Parathyroid adenoma (tissue), 2 donors: ENCODE measurements around the gene STK10.

Source experiments
- H2AFZ ChIP-seq: fragments of 300-600 bp; sonication (generic); one replicate; pipeline ENCODE4 v1.7.0; 2017; ENCODE audit warnings: antibody characterized with exemption, mild to moderate bottlenecking
- H3K27ac ChIP-seq: fragments of 300-600 bp; sonication (generic); one replicate; pipeline ENCODE4 v1.7.0; 2017
- H3K27me3 ChIP-seq: fragments of 300-600 bp; sonication (generic); one replicate; pipeline ENCODE4 v1.7.0; 2017; ENCODE audit warnings: low read length; ENCODE audit not compliant: control insufficient read depth, insufficient read depth
- H3K36me3 ChIP-seq: fragments of 300-600 bp; sonication (generic); one replicate; pipeline ENCODE4 v1.7.0; 2017; ENCODE audit warnings: low read length; ENCODE audit not compliant: control insufficient read depth, insufficient read depth
- H3K4me1 ChIP-seq: fragments of 300-600 bp; sonication (generic); one replicate; pipeline ENCODE4 v1.7.0; 2017; ENCODE audit warnings: control low read depth
- H3K4me2 ChIP-seq: fragments of 300-600 bp; sonication (generic); one replicate; pipeline ENCODE4 v1.7.0; 2017; ENCODE audit warnings: low read length
- H3K4me3 ChIP-seq: fragments of 300-600 bp; sonication (generic); one replicate; pipeline ENCODE4 v1.7.0; 2017; ENCODE audit warnings: low read depth, low read length
- H3K79me2 ChIP-seq: fragments of 300-600 bp; sonication (generic); one replicate; pipeline ENCODE4 v1.7.0; 2017; ENCODE audit warnings: control low read depth
- H3K9ac ChIP-seq: fragments of 300-600 bp; sonication (generic); one replicate; pipeline ENCODE4 v1.7.0; 2017; ENCODE audit warnings: mild to moderate bottlenecking
- H3K9me3 ChIP-seq: fragments of 300-600 bp; sonication (generic); one replicate; pipeline ENCODE4 v1.7.0; 2017; ENCODE audit warnings: low read length; ENCODE audit not compliant: control insufficient read depth
- CTCF ChIP-seq: fragments of 300-600 bp; sonication (generic); IDR thresholded peaks from one replicate; pipeline ENCODE4 v1.7.0; 2017; ENCODE audit warnings: antibody characterized with exemption, mild to moderate bottlenecking
- donor health status: primary hyperparathyroidism.

The STK10 gene

GRCh38 chr5:172144931-172145869, 42.8 kb downstream of the STK10 start:
- TF ChIP-seq CTCF = no peak
- Histone ChIP-seq H3K27me3 (no peaks in the 10 kb centered on the region), H2AFZ (no peak overlapping the region), H3K79me2 (no peaks in the 10 kb centered on the region), H3K27ac (no peak overlapping the region), H3K9me3 (no peaks in the 10 kb centered on the region), H3K9ac (no peak overlapping the region), H3K4me3 (no peak overlapping the region), H3K36me3 (no peaks in the 10 kb centered on the region), H3K4me2 (no peak overlapping the region), H3K4me1 (peaks cover 5% of the 10 kb centered on the region)

- Histone ChIP-seq H3K4me1 (peaks cover 5% of the 10 kb centered on the region), H3K27ac (no peak overlapping the region), H3K27me3 (no peaks in the 10 kb centered on the region), H3K79me2 (no peaks in the 10 kb centered on the region), H3K9ac (no peak overlapping the region), H2AFZ (no peak overlapping the region), H3K9me3 (no peaks in the 10 kb centered on the region), H3K4me2 (no peak overlapping the region), H3K36me3 (no peaks in the 10 kb centered on the region), H3K4me3 (no peak overlapping the region)
- TF ChIP-seq CTCF = no peak
Observed at GRCh38 chr5:172144291-172144815, 43.7 kb downstream of the STK10 start.

GRCh38 chr5:172143875-172144274, 44.1 kb downstream of the STK10 start:
- H3K4me1 ChIP-seq = peaks cover 5% of the 10 kb centered on the region
- TF ChIP-seq CTCF = no peak
- H2AFZ ChIP-seq = no peak overlapping the region
- no peaks in the 10 kb centered on the region for H3K9me3 ChIP-seq
- H3K27ac ChIP-seq = no peak overlapping the region
- H3K4me3 ChIP-seq = no peak overlapping the region
- no peaks in the 10 kb centered on the region for H3K27me3 ChIP-seq
- H3K9ac ChIP-seq = no peak overlapping the region
- H3K79me2 ChIP-seq = no peaks in the 10 kb centered on the region
- no peaks in the 10 kb centered on the region for H3K36me3 ChIP-seq
- no peak overlapping the region for H3K4me2 ChIP-seq

GRCh38 chr5:172142709-172143215, 45.3 kb downstream of the STK10 start:
- no peak overlapping the region for H3K4me2 ChIP-seq

More at GRCh38 chr5:172142709-172143215, 45.3 kb downstream of the STK10 start:
- no peak for TF ChIP-seq CTCF
- H3K79me2 ChIP-seq = no peaks in the 10 kb centered on the region
- H3K4me3 ChIP-seq = no peak overlapping the region
- H2AFZ ChIP-seq = no peak overlapping the region
- peaks cover 5% of the 10 kb centered on the region for H3K4me1 ChIP-seq
- H3K9me3 ChIP-seq = no peaks in the 10 kb centered on the region
- no peaks in the 10 kb centered on the region for H3K27me3 ChIP-seq
- H3K36me3 ChIP-seq = no peaks in the 10 kb centered on the region
- no peak overlapping the region for H3K27ac ChIP-seq
- H3K9ac ChIP-seq = no peak overlapping the region
